Superior temporal gyrus (tissue), 1 donor: ENCODE measurements around the gene FAM227B.
"Not testable (repeated sequence)": the region's sequence is repeated elsewhere in the genome, so short reads cannot be mapped to it uniquely, and the experiment has no call there.

Experiments used
- DNase-seq: peaks from one replicate; pipeline ENCODE4 v3.0.0-alpha.2; 2016; ENCODE audit errors: extremely low spot score

The FAM227B gene

GRCh38 chr15:49492830-49493229, 127.8 kb downstream of the FAM227B start:
- DNase-seq, result peak; percentile 1

GRCh38 chr15:49492151-49492550, 128.5 kb downstream of the FAM227B start:
- DNase-seq, result no peak

GRCh38 chr15:49490966-49491365, 129.7 kb downstream of the FAM227B start:
- DNase-seq, result no peak

- not testable (repeated sequence) for DNase-seq
Observed at GRCh38 chr15:49485401-49485800, 135.2 kb downstream of the FAM227B start.

GRCh38 chr15:49478982-49479381, 141.6 kb downstream of the FAM227B start:
- DNase-seq, result not testable (repeated sequence)

DNA sequence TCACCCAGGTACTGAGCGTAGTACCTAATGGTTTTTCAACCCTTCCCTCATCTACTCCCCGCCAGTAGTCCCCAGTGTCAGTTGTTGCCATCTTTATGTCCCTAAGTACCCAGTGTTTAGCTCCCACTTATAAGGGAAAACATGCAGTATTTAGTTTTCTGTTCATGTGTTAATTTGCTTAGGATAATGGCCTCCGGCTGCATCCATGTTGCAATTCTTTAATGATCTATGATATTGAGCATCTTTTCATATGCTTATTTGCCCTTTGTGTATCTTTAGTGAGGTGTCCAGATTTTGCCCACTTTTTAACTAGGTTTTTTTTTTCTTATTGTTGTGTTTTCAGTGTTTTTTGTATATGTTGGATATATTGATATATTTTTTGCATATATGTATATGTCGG, 142.6 kb downstream of the FAM227B start:
- not testable (repeated sequence) for DNase-seq

DNA sequence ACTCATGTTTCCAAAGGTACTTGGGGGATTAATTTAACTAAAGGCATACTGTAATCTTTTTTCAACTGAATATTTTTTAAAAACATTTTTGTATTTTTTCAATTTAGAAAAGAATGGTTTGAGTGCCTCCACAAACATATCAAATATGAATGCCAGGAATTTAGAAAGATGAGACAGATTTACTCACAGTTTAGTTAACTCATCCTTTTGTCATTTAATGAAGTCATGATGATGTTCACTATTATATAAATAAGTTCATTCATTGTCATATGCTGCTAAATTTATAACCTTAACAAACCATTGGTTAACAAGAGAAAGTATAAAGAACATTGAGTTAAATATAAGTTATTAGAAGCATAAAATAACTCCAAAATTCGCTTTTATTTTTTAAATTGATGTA, 147.6 kb downstream of the FAM227B start:
- DNase-seq, result no peak

DNA sequence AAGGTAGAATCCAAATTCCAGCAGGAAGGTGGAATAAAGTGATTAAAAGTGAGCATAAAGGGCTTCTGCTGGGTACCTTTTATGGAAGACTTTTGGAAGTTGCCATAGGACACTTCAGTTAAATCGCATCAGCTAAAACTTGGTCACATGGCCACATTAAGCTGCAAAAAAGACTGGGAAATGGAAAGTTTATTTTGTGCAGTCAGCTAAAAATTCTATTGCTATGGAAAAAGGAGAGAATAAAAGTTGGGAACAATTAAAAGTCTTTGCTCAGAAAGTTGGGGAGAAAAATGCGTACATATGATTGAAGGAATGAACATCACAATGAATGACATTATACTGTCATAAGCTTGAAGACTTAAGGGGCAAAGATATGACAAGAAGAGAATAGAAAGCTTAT, 148.3 kb downstream of the FAM227B start:
- no peak for DNase-seq

DNA sequence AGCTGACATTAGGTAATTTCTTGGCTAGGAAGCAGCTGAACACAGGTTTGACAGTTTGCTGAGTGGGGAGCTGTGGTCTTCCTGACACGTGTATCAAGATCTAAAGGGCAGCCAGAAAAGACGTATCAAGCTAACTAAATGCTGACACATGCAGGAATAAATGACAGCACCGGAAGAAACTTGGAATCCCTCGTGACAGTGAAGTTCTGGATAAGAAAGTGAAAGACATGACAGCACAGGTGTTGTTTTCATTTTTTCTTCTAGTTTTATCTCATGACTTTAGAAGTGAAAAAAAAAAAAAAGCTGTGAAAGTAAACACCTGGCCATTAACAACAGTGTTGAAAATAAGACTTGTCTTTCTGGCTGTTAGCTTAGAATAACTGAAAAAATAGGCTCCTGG, 148.9 kb downstream of the FAM227B start:
- no peak for DNase-seq

- not testable (repeated sequence) for DNase-seq
Observed at GRCh38 chr15:49471248-49471647, 149.4 kb downstream of the FAM227B start.

DNA sequence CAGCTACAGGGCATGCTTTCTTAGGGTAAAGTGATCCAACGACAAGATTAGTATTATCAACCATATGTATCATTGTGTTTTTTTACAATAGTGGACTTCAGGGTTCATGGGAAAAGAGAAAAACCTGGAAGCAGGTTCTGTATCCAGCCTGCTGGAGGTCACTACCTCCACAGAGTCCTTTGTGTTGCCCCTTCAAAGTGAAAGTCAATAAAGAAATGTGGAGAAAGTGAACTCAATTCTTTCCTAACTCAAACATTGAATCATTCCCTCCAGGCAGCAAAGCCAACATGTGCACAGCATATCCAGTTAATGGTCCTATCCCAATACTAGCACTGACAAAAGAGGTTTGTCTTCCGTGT, 152.2 kb downstream of the FAM227B start:
- DNase-seq, result no peak

DNA sequence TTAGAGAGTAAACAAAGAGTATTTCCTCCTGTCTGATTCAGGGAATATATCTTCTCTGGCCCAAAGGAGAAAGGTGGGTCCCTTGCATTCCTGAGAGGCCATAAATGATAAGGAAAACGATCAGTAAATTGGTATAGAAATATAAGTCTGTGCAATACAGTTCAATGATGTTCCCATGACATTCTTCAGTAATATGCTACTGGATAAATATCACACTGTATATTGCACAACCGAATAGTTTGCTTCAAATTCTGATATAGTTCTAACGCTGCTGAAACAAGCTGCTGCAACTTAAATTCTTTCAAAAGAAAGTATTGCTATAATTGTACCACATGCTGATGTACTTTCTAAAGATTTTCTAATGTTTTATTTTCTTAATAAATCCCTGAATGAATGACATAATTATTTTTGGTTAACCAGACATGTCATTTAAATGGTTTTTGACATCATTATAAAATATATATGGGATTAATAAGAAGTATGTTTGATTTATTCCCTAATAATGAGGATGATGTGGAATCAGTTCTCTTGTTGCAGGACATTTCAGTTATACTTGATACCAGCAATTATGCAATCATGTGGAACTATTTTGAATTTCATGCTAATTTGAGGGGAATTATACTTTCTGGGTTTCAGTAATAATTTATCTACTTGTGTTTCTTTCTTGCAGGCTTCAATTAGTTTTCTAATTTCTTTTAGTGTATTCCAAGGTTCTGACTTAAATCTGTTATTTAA, 152.7 kb downstream of the FAM227B start:
- DNase-seq, result no peak

DNA sequence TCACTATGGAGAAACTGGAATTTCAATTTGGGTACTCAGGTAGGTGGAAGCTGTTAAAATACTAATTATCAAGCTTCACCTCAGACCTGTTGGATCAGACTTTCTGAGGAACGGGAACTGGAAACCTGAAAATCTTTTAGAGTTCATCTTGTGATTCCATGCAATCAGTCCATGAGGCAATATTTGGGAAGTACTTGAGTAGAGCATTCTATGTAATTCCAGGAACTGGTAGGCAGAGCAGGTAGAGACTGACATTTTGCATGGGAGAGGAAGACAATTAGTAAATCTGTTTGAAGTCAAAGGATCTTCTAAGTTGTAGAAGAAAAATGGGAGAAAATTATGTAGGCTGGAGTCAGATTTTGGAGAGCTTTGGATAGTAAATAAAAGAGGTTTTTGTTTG, 154.5 kb downstream of the FAM227B start:
- no peak for DNase-seq

DNA sequence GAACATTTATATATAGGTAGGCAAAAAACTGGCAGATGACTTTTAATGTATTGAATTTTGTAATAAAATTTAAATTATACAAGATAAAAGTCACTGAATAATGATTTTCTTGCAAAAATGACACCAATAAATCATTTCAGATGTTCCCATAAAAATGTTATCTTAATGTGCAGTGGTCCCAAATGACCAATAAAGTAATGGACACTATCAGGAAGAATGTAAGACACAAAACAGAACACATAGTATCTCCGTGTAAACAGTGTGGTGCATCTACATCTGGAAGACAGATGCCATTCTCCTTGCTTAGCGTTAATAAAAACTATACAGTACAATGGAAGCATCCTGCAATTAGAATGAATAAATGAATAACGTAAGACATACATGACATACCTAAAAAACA, 156.1 kb downstream of the FAM227B start:
- no peak for DNase-seq

DNA sequence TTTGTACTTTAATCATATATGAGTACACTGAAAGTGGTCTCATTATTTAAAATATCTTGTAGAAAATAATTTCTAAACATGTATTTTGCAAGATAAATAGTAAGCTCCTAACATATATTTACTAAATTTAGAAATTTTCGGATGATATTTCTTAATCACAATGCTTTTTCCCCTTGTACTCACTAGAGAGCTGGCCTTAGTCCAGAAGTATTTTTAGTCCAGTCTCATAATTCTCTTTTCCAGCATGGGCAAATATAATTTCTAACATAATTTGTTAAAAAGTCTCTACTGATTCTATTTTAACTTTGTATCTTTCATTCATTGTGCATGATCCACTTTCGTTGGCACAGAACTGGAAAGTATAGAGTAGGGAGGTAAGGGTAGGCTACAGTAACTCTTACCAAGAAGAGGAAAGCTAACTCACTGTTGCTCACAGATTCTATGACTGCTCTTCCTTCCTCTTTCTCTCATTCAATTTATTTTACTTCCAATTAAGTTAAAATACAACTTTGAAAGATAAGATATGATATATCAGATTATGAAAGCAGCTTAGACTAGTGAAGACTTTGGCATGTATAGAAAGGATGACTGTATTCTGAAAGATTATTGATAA, 158.3 kb downstream of the FAM227B start:
- no peak for DNase-seq

DNA sequence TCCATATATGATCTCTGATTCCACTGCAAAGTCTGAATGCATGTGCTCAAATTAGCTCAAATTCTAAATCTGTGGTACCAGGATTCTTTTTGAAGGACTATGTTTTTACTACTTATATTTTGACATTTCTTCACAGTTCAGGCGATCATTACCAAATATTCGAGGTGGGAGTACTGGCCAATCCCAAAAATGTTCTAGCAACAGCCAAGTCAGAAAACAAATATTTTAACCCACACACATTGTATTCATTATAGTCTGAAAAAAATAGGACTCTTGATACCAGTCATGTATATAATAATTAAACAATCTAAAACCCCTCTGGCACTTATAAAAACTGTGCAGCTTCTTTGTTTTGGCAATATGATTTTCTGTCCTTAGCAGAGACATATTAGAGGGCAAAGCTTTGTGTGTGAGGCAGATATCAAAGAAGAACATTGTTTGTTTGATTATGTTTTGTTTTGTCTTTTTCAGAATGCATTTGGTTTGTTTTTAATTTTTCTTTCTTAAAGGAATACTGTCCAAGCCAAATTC, 160.1 kb downstream of the FAM227B start:
- no peak for DNase-seq

DNA sequence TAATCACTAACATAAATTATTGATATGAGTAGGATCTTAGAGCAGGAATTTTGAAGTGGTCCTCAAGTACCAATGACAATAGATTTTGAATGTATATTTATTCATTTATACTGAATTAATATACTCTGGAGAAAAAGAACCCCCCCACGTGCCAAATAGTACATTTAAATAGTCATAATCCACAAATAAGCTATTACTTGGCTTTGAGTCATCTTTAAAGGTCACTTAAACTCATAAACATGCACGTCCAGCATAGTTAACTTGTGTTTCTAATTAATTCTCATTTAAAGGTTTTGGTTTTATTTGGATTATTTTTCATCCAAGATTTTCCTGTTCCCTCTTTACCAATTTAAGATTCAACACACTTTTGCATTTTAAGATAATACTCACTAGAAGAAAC, 162.5 kb downstream of the FAM227B start:
- DNase-seq, result no peak

- DNase-seq, result no peak
Observed at GRCh38 chr15:49456166-49456565, 164.5 kb downstream of the FAM227B start.

GRCh38 chr15:49452595-49452994, 168.0 kb downstream of the FAM227B start:
- DNase-seq, result no peak

DNA sequence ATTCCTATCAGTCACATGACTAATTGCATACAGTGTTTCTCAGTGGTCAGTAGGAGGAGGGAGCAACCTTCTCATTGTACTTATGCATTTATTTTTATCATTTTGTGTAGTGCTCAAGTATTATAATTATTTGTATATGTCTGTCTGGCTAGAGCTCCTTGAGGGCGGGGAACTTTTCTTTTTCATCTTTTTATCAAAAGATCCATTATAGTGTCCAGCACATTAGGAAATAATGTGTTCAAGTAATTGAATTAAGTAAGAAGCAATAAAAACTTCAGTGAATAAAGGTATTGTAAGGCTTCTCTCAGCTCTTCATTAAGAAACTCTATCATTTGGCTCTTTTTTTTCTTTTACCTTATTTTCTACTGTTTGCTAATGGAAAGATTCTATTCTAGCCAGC, 178.8 kb downstream of the FAM227B start:
- no peak for DNase-seq

- no peak for DNase-seq
Observed at GRCh38 chr15:49441356-49441755, 179.3 kb downstream of the FAM227B start.

DNA sequence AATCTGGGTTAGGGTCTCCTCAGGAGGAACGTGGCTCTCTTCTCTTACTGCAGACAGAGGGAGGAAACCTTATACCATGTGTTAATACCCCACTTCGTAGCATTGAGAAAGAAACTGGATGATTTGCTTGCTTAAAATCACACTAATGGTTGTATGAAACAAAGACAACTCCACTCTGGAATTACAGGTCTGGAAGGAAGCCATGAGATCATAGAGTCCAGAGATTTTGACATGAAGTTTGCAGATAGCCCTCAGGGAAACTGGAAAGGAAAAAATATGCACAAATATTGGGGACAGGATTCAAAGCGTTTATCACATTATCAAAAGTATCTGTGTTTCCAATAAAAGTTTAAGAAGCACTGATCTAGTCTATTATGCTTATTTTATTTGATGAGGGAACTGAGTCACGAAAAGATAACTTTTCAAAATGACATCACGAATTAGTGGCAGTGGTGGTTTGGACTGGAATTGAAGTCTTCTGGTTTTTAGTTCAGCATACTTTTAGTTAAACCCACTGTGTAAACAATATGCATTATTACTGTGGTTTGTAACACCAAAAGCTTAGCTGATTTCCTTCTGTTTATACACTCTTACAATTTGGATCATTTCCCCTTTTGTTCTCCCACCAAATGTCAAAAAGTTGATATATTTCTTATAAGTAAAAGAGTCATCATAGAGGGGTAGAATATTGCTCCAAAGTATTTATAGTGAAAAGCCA, 180.8 kb downstream of the FAM227B start:
- no peak for DNase-seq
